HK-2 (cell line): ENCODE measurements around the gene FOXR1.
"Not testable (repeated sequence)": the region's sequence is repeated elsewhere in the genome, so short reads cannot be mapped to it uniquely, and the experiment has no call there.

ENCODE experiments used
- DNase-seq: peaks from one replicate; pipeline ENCODE4 v3.0.0-alpha.2; 2018; ENCODE audit not compliant: unreplicated experiment

The FOXR1 gene

GRCh38 chr11:118997627-118998387 is 26.2 kb downstream of the FOXR1 start, which contains the start of gene CENATAC:
Gene CENATAC, plus strand, starts transcription at chr11:118998138. Its CDS starts 60 bp downstream, at chr11:118998198.
- DNase-seq = peak; percentile 82

GRCh38 chr11:118998388-118998717 is 26.8 kb downstream of the FOXR1 start:
- no peak for DNase-seq

- DNase-seq = peak; percentile 50
These were observed 27.3 kb downstream of the FOXR1 start for GRCh38 chr11:118998822-118999221.

- DNase-seq = no peak
These were observed 29.3 kb downstream of the FOXR1 start for GRCh38 chr11:119000906-119001305.

- DNase-seq = no peak
These were observed 35.1 kb downstream of the FOXR1 start for GRCh38 chr11:119006656-119007055.

GRCh38 chr11:119011476-119012053 is 40.0 kb downstream of the FOXR1 start:
- DNase-seq = no peak

GRCh38 chr11:119012629-119013170 is 41.1 kb downstream of the FOXR1 start:
- DNase-seq = no peak

GRCh38 chr11:119014209-119014924 is 42.8 kb downstream of the FOXR1 start:
- no peak for DNase-seq

GRCh38 chr11:119015054-119015611 is 43.6 kb downstream of the FOXR1 start:
- no peak for DNase-seq

GRCh38 chr11:119016216-119017009 is 44.9 kb downstream of the FOXR1 start:
- DNase-seq = no peak

- DNase-seq = not testable (repeated sequence)
These were observed 45.8 kb downstream of the FOXR1 start for GRCh38 chr11:119017377-119017776.

- DNase-seq = peak; percentile 87
These were observed 46.7 kb downstream of the FOXR1 start, which contains the start of the genes RPS25 and TRAPPC4 for GRCh38 chr11:119018074-119018938. Gene RPS25, minus strand, starts transcription at chr11:119018343. Its CDS starts 59 bp downstream, at chr11:119018284. Gene TRAPPC4, plus strand, starts transcription at chr11:119018766. Its CDS starts 30 bp downstream, at chr11:119018796.

GRCh38 chr11:119019996-119020395 is 48.4 kb downstream of the FOXR1 start:
- DNase-seq = no peak

- DNase-seq = no peak
These were observed 50.1 kb downstream of the FOXR1 start for GRCh38 chr11:119021631-119022030.

- DNase-seq = no peak
These were observed 52.2 kb downstream of the FOXR1 start for GRCh38 chr11:119023741-119024140.

GRCh38 chr11:119024430-119025098 is 53.0 kb downstream of the FOXR1 start:
- no peak for DNase-seq

GRCh38 chr11:119025099-119025473 is 53.5 kb downstream of the FOXR1 start:
- no peak for DNase-seq

GRCh38 chr11:119025541-119025940 is 54.0 kb downstream of the FOXR1 start:
- DNase-seq = no peak

- no peak for DNase-seq
These were observed 54.6 kb downstream of the FOXR1 start for GRCh38 chr11:119025978-119026766.
